GM23338 (cell line): ENCODE results near the gene TREML4.

Experiments
- CTCF ChIP-seq, 2 experiments: fragments of 200-600 bp in 1 of 2; sonication (generic) in 1 of 2; conservative IDR thresholded peaks; 2 replicates each; pipeline versions ENCODE4 v1.5.1 to v1.6.1; 2016 to 2017; ENCODE audit warnings: antibody characterized with exemption in 2 of 2, low read depth in 2 of 2, mild to moderate bottlenecking in 2 of 2, moderate library complexity in 1 of 2
- EZH2 ChIP-seq: fragments of 200-600 bp; sonication (generic); IDR thresholded peaks from one replicate; pipeline ENCODE4 v1.8.0; 2017; ENCODE audit warnings: antibody characterized with exemption, mild to moderate bottlenecking, low read depth; ENCODE audit not compliant: unreplicated experiment
- EZH2phosphoT487 ChIP-seq: fragments of 200-600 bp; sonication (generic); IDR thresholded peaks from one replicate; pipeline ENCODE4 v1.8.1; 2018; ENCODE audit warnings: antibody characterized with exemption; ENCODE audit not compliant: unreplicated experiment
- POLR2AphosphoS5 ChIP-seq: IDR thresholded peaks from 2 replicates; pipeline ENCODE4 v1.6.1; 2016; ENCODE audit warnings: antibody characterized with exemption, low read depth
- REST ChIP-seq: IDR thresholded peaks from one replicate; pipeline ENCODE4 v1.6.1; 2018; ENCODE audit warnings: antibody characterized with exemption; ENCODE audit not compliant: unreplicated experiment
- STAT1 ChIP-seq: IDR thresholded peaks from one replicate; pipeline ENCODE4 v1.6.1; 2016; ENCODE audit warnings: antibody characterized with exemption; ENCODE audit not compliant: unreplicated experiment

- TF ChIP-seq CTCF (conservative IDR thresholded peaks at IDR 0.05; ENCODE audit: low read depth in 2 of 2) (no peak), EZH2 (no peak), POLR2AphosphoS5 (no peak), EZH2phosphoT487 (no peak), REST (no peak), STAT1 (no peak)
Measured at GRCh38 chr6:41214559-41215238, 13.4 kb upstream of the TREML4 start.
